A673 (cell line): ENCODE results near the gene ZDHHC19.

ENCODE experiments used
- CTCF ChIP-seq: fragments of 300-800, 200-600 bp; sonication (generic); conservative IDR thresholded peaks from 2 replicates; pipeline ENCODE4 v1.5.1; 2017; ENCODE audit warnings: low read depth, mild to moderate bottlenecking, antibody characterized with exemption, low read length, moderate library complexity, mixed read lengths
- EZH2 ChIP-seq: fragments of 200-600 bp; sonication (generic); IDR thresholded peaks from 2 replicates; pipeline ENCODE4 v1.6.1; 2017; ENCODE audit warnings: borderline replicate concordance, low read depth, mild to moderate bottlenecking, mixed read lengths, antibody characterized with exemption, low read length; ENCODE audit not compliant: poor library complexity, severe bottlenecking

DNA sequence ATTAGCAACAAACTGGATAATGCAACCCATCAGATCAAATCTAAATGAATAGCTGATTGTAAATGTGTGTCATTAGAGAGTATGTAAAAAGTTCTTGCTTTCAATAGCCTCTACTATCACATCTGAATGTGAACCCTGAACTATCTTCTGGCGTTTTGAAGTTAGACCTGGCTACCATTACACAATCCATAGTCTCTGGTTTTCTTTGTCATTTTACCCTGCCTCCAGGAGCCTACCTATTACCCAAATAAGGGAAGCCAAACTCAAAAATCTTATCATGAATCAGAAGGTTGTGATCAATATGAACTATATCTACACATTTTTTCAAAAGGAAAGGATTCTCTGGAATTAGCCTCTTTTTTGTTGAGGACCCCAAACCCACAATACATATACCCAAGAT lies 44.6 kb upstream of the ZDHHC19 start:
- TF ChIP-seq EZH2 (no peak), CTCF (no peak)
